Left hindlimb (tissue), 1 donor: Measurements from ENCODE around the gene LRGUK.

Source experiments
- DNase-seq: peaks from one replicate; pipeline ENCODE4 v3.0.0-alpha.2; 2018

Gene LRGUK

GRCh38 chr7:134307320-134307719, 180.2 kb downstream of the LRGUK start:
- no peak for DNase-seq

GRCh38 chr7:134308548-134308947, 181.4 kb downstream of the LRGUK start:
- DNase-seq: no peak

- DNase-seq: no peak
These were observed 184.7 kb downstream of the LRGUK start for GRCh38 chr7:134311807-134312206.

- no peak for DNase-seq
These were observed 185.6 kb downstream of the LRGUK start for GRCh38 chr7:134312717-134313116.

- DNase-seq: no peak
These were observed 186.4 kb downstream of the LRGUK start for GRCh38 chr7:134313543-134313942.
